GM19438 (cell line): Measurements from ENCODE around the gene IRF6.

ENCODE experiments used
- ATAC-seq: cut with Tn5 transposase; IDR thresholded peaks from one replicate; pipeline ENCODE4 v1.9.1; 2021; ENCODE audit warnings: low read depth; ENCODE audit not compliant: unreplicated experiment

Gene IRF6

DNA sequence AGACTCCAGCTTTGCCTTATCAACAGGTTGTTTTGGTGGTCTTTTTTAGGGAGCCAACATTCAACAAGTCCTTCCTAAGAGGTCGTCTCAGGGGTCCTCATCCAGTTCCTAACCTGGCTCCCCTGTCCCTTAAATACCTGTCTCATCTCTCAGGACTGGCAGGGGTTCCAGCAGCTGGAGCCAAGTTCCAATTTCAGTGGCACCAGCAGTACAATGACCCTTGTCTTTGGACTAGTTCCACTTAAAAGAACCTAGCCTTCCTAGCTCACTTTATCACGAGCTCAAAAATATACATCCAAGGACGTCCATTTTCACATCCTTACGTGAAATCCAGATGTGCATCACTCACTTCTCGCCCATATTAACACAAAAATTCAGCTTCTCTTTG is 68.8 kb downstream of the IRF6 start:
- no peak for ATAC-seq

DNA sequence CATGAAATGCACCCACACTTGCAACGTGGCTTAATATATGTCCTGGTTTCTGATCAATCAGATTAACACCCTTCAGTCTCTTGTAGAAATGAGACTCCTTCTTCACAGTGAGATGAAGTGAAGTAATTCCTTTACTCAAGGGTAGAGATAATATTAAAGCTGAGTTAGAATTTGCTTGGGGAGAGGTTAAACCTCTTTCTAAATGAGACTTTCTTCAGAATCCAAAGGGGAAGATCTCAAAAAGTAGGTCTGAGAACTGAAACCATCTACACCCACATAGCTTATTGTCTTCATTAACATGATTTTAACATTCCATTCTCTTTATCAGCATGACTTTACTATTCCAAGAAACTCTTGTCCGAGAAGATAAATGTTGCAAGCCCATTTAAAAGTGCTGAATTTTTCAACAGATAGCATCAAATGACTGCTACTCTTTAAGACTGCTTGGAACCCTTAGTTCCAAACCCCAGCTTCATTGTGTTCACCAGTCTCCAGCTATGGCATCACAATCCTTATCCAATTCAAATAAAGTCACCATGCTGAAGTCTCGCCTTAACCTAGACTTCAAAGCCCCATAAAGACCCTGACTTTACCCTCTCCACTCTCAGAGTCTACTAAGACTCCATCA is 69.3 kb downstream of the IRF6 start:
- no peak for ATAC-seq
